Transverse colon (tissue), 4 donors: ENCODE data around the gene TSPAN3. TPM values are rescaled to one million over a fixed set of nuclear protein-coding genes. Genes with fewer than 3 reads are reported as not detected.
A peak's percentile ranks its signal among the peaks of the same experiment; 100 is the strongest.

Experiments used
- DNase-seq: peaks from one replicate; pipeline ENCODE4 v3.0.0-alpha.2; 2019
- H3K27ac ChIP-seq, 4 donors: fragments of 200-600 bp; sonication (generic); 2 replicates each; pipeline ENCODE4 v1.5.1; 2016 to 2018; ENCODE audit warnings: inconsistent platforms in 4 of 4
- H3K27me3 ChIP-seq: fragments of 200-600 bp; sonication (generic); 2 replicates; pipeline ENCODE4 v1.5.1; 2017; ENCODE audit warnings: inconsistent platforms
- H3K36me3 ChIP-seq, 4 donors: fragments of 200-600 bp; sonication (generic); 2 replicates each; pipeline ENCODE4 v1.5.1; 2017 to 2019; ENCODE audit warnings: inconsistent platforms in 4 of 4
- H3K4me1 ChIP-seq, 4 donors: fragments of 200-600 bp; sonication (generic); 2 replicates each; pipeline ENCODE4 v1.5.1; 2017 to 2020; ENCODE audit warnings: inconsistent platforms in 4 of 4
- H3K4me3 ChIP-seq, 4 donors: fragments of 200-600 bp; sonication (generic); 1 replicate in 1 of 4; 2 replicates in 3 of 4; pipeline versions ENCODE4 v1.5.1 to v1.6.1; 2017 to 2019; ENCODE audit warnings: inconsistent platforms in 4 of 4
- H3K9me3 ChIP-seq, 2 donors: fragments of 200-600 bp; sonication (generic); 2 replicates each; pipeline ENCODE4 v1.5.1; 2017 to 2019; ENCODE audit warnings: inconsistent platforms in 2 of 2
- CTCF ChIP-seq, 5 experiments: fragments of 200-600 bp in 3 of 5; fragments of 450-650 bp in 2 of 5; sonication (generic) in 3 of 5; IDR thresholded peaks; 1 replicate in 2 of 5; 2 replicates in 3 of 5; pipeline ENCODE4 v1.5.1; 2016 to 2017; ENCODE audit warnings: antibody characterized with exemption in 5 of 5, inconsistent platforms in 3 of 5, mild to moderate bottlenecking in 2 of 5, moderate library complexity in 1 of 5
- EP300 ChIP-seq: sonication (generic); formaldehyde crosslinking; IDR thresholded peaks from one replicate; pipeline ENCODE4 v1.6.1; 2017; ENCODE audit warnings: antibody characterized with exemption, low read depth
- POLR2A ChIP-seq: fragments of 450-650 bp; IDR thresholded peaks from one replicate; pipeline ENCODE4 v1.6.1; 2016; ENCODE audit warnings: antibody characterized with exemption, mild to moderate bottlenecking, moderate library complexity
- POLR2AphosphoS5 ChIP-seq, 3 donors: sonication (generic); formaldehyde crosslinking; IDR thresholded peaks; one replicate each; pipeline ENCODE4 v1.6.1; 2016; ENCODE audit warnings: antibody characterized with exemption in 3 of 3
- WGBS, 2 donors: methylation state at CpG; one replicate each; pipeline ENCODE4 v1.1.5; 2018; ENCODE audit warnings: low coverage in 1 of 2; 5-methylcytosine and 5-hydroxymethylcytosine counted together
- in situ Hi-C, 4 donors: fragments of 200-750 bp; cut with MboI; loops; one replicate each; pipeline versions ENCODE4 v1.15.0 to v1.15.1; 2017; ENCODE audit warnings: low sequenced_read_pairs in 3 of 4, low pct_ligation_motif_present in 1 of 4, low pct_unique_long_range_greater_than_20kb in 1 of 4
- intact Hi-C: fragments of 100-400 bp; cut with DNase I; formaldehyde crosslinking; loops from one replicate; pipeline ENCODE4 v1.15.1; 2023; ENCODE audit warnings: low total_unique reads
- total RNA-seq, 4 donors: library from RNA; depleted of rRNA; stranded (reverse); fragments of >200 nt; gene quantifications; one replicate each; pipeline ENCODE4 v1.1.0, GENCODE V29; 2016

TSPAN3 gene
- total RNA-seq, 4 donors from 2014 or later: 365 to 1,069 (median 676) TPM

GRCh38 chr15:77068633-77069032, 2.3 kb downstream of the TSPAN3 start:
- H3K27me3 ChIP-seq: no peaks in the 10 kb centered on the region
- H3K27ac ChIP-seq: peak overlapping the region; percentile 96 to 99 (median 98)
- peaks cover 13 to 73% (median 60%) of the 10 kb centered on the region in 4 donors for H3K4me1 ChIP-seq
- TF ChIP-seq CTCF (IDR thresholded peaks at IDR 0.05): no peak
- TF ChIP-seq POLR2A: no peak
- TF ChIP-seq POLR2AphosphoS5 (IDR thresholded peaks at IDR 0.05): no peak
- TF ChIP-seq EP300: no peak
- DNase-seq: no peak
- intact Hi-C loops: no loop called here
- H3K4me3 ChIP-seq: peak overlapping the region in 1 of 4 donors; percentile 97
- in situ Hi-C loops: no loop called here
- 62 to 65% methylated on average over 4 to 7 of the region's 7 CpGs for WGBS, 2 donors
- H3K36me3 ChIP-seq: no peaks in the 10 kb centered on the region
- H3K9me3 ChIP-seq: no peaks in the 10 kb centered on the region

GRCh38 chr15:77067691-77068367, 3.1 kb downstream of the TSPAN3 start:
- WGBS, 2 donors: 35 to 37% methylated on average over 2 to 3 of the region's 3 CpGs
- no peaks in the 10 kb centered on the region for H3K36me3 ChIP-seq
- in situ Hi-C loops (no loop called here), intact Hi-C loops (no loop called here)
- no peaks in the 10 kb centered on the region for H3K9me3 ChIP-seq
- no peak for TF ChIP-seq CTCF (IDR thresholded peaks at IDR 0.05)
- peak in 2 of 3 donors; percentile 23 to 25 for TF ChIP-seq POLR2AphosphoS5 (IDR thresholded peaks at IDR 0.05)
- TF ChIP-seq EP300: no peak
- peak; percentile 39 for TF ChIP-seq POLR2A
- H3K4me3 ChIP-seq: peak overlapping the region in 1 of 4 donors; percentile 97
- no peaks in the 10 kb centered on the region for H3K27me3 ChIP-seq
- peak; percentile 37 for DNase-seq
- H3K4me1 ChIP-seq: peaks cover 13 to 81% (median 63%) of the 10 kb centered on the region in 4 donors
- peak overlapping the region; percentile 96 to 99 (median 98) for H3K27ac ChIP-seq

GRCh38 chr15:77066971-77067690, 3.8 kb downstream of the TSPAN3 start:
- DNase-seq: no peak
- no peaks in the 10 kb centered on the region for H3K9me3 ChIP-seq
- intact Hi-C loops: no loop called here
- peak overlapping the region in 1 of 4 donors; percentile 97 for H3K4me3 ChIP-seq
- in situ Hi-C loops: no loop called here
- WGBS, 2 donors: 39 to 44% methylated on average over 2 to 3 of the region's 3 CpGs
- no peaks in the 10 kb centered on the region for H3K27me3 ChIP-seq
- TF ChIP-seq CTCF (IDR thresholded peaks at IDR 0.05) (no peak), EP300 (peak; percentile 46), POLR2AphosphoS5 (IDR thresholded peaks at IDR 0.05) (peak in 2 of 3 donors; percentile 58 to 64), POLR2A (no peak)
- peaks cover 13 to 85% (median 63%) of the 10 kb centered on the region in 4 donors for H3K4me1 ChIP-seq
- H3K27ac ChIP-seq: peak overlapping the region; percentile 96 to 99 (median 98)
- H3K36me3 ChIP-seq: no peaks in the 10 kb centered on the region

- H3K27ac ChIP-seq: peak overlapping the region; percentile 51 to 99 (median 78)
- no peaks in the 10 kb centered on the region for H3K36me3 ChIP-seq
- no peaks in the 10 kb centered on the region for H3K9me3 ChIP-seq
- H3K4me3 ChIP-seq: no peak overlapping the region
- intact Hi-C loops: no loop called here
- in situ Hi-C loops: no loop called here
- H3K4me1 ChIP-seq: peaks cover 30 to 97% (median 77%) of the 10 kb centered on the region in 4 donors
- H3K27me3 ChIP-seq: no peaks in the 10 kb centered on the region
- WGBS, 2 donors: 67 to 69% methylated on average over 6 of the region's 6 CpGs
- TF ChIP-seq CTCF (IDR thresholded peaks at IDR 0.05): no peak
- no peak for TF ChIP-seq POLR2AphosphoS5 (IDR thresholded peaks at IDR 0.05)
- TF ChIP-seq EP300: no peak
- TF ChIP-seq POLR2A: no peak
- no peak for DNase-seq
Observed at GRCh38 chr15:77064539-77065308, 6.2 kb downstream of the TSPAN3 start.
